NCI-H128 (cell line): Measurements from ENCODE around the gene NLRC5.
"Not testable (repeated sequence)": the region's sequence is repeated elsewhere in the genome, so short reads cannot be mapped to it uniquely, and the experiment has no call there.

ENCODE experiments used
- DNase-seq: peaks from one replicate; lab custom pipeline; 2025; ENCODE audit not compliant: unreplicated experiment; lab: John Stamatoyannopoulos, UW

The NLRC5 gene

GRCh38 chr16:57000271-57001025, 11.1 kb downstream of the NLRC5 start:
- DNase-seq = no peak

GRCh38 chr16:57001026-57001679, 11.8 kb downstream of the NLRC5 start:
- DNase-seq = no peak

DNA sequence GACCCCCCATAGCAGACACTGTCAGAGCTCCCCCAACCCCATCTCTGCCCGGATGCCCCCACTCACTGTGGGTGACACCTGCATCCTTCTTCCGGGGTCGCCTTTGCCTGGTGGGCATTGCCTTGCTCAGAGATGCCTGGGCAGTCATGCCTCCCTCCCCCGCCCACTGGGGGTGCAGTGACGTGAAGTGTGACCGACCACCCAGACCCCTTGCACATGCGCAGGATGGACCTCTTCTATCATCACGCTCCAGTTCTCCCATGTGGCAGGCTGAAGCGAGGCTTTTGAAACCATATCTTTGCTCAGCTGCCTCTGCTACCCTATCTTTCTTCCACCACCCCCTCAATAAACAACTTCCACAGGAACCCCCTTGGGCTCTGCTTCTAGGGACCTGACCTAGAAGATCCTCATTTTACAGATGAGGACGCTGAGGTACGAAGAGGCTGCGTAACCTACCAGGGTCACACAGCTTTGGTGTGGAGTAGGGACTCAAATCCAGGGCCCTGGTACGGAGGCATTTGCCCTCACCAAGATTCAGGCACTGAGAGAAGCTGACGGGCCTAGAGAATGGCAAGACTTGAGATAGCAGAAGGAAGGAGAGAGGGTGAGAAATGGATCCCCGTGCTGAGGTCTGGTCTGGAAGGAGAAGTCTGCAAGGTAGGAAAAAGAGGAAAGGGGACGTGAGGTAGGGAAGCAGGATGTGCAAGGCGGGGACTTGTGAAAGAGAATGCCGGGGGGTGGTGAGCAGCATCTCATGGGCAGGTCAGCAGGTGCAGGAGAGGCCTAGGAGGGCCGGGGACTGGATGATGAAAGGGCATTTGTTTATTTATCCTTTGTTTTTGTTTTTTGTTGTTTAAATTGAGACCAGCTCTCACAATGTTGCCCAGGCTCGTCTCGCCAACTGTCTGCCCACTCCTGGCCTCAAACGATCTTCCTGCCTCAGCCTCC, 14.4 kb downstream of the NLRC5 start:
- no peak for DNase-seq

- no peak for DNase-seq
These were observed 15.3 kb downstream of the NLRC5 start for GRCh38 chr16:57004387-57005250.

DNA sequence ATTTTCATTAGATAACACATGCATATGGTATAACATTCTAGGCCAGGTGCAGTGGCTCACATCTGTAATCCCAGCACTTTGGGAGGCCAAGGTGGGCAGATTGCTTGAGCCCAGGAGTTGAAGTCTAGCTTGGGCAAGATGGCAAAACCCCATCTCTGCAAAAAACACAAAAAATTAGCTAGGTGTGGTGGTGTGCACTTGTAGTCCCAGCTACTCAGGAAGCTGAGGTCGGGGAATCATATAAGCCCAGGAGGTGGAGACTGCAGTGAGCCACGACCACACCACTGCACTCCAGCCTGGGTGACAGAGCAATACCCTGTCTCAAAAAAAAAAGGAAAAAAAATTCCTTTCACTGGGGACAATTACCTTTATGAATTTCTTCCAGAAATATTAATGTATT, 16.2 kb downstream of the NLRC5 start:
- DNase-seq = not testable (repeated sequence)

DNA sequence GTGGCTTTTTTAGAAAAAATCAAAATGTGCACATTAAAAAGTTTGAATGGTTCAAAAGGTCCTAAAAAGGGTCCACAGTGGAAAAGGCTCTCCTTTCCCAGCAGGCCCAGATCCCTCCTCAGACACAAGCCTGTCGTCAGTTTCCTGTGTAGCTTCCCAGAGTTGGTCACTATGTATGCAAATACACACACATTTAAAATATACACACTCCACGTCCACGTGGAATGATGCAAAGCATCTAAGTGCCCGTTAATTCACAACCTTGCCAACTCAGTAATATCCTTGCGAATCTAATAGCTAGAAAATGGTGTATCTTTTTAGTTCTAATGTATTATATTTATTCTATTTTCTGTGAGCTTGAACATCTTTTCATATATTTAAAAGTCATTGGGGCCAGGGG, 17.7 kb downstream of the NLRC5 start:
- DNase-seq = no peak

DNA sequence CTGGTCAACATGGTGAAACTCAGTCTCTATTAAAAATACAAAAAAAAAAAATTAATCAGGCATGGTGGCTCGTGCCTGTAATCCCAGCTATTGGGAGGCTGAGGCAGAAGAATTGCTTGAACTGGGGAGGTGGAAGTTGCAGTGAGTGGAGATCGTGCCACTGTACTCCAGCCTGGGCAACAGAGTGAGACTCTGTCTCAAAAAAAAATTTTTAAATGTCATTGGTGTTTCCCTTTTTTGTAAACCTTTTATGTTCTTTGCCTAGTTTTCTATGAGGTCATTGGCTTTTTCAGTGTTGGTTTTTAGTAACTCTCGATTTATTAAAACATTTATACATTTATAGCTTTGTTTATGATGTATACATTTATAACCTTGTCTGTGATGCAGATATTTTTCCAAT, 18.2 kb downstream of the NLRC5 start:
- DNase-seq = no peak

DNA sequence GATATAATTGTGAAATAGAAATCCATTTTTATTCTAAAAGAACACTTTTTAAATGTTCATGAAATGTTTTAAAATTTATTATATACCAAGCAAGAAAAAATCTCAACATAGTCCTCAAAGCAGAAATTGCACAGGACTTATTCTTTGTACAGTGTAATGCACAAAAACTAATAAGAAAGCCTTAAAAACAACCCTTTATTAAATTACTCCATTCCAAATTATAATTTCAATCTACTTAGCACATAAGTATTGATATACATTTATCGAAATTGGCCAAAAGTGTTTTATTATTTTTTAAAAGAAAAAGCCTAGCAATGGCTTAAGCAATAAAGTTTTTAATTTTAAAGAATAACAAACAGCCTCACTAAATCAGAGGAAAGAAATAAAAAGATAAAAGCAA, 19.1 kb downstream of the NLRC5 start:
- no peak for DNase-seq

DNA sequence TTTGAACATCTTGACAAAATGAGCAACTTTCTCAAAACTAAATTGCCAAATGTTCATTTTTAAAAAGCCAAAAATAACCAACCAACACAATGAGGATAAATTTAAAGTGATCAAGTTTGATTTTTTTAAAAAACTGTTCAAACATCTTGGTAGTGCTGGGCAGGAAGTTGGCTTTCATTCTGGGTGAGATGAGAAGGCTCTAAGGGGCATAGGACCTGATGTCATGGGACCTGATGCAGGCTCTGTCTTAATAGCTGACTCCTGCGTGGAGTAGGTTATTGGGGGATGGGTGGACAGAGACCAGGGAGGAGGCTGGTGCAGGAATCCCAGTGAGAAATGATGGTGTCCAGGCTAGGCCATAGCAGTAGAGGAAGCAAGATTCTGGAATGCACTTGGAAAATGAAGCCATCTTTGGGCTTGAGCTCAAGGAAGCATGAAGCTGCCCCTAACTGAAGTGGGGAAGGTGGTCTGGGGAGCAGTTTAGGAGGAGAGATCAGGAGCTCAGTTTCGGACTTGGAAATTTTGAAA, 20.4 kb downstream of the NLRC5 start:
- no peak for DNase-seq

DNA sequence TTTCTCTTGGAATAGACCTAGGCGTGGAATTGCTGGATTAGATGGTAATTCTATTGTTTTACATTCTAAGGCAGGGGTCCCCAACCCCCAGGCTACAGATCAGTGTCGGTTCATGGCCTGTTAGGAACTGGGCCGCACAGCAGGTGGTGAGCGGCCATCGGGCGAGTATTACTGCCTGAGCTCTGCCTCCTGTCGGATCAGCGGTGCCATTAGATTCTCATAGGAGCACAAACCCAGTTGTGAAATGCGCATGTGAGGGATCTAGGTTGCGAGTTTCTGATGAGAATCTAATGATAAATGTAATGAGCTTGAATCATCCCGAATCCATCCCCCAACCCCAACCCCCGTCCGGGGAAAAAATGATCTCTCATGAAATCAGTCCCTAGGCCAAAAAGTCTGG, 23.0 kb downstream of the NLRC5 start:
- DNase-seq = no peak

GRCh38 chr16:57013229-57013628, 23.9 kb downstream of the NLRC5 start:
- DNase-seq = no peak

DNA sequence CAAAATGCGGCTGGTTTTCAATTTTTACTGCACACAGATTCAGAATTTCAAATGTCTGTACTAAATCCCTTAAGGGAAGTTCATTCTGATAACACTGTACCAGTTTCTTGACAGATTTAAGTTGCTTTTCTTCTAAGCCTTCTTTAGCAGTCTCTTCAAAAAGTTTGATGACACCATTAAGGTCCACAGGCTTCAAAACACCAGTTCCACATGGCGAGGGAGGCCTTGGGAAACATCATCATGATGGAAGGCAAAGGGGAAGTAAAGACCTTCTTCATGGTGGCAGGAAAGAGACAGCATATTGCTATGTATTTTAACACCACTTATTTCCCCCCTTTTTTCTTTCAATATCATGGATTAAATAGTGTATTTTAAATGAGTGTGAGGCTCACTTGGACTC, 24.5 kb downstream of the NLRC5 start:
- DNase-seq = no peak

DNA sequence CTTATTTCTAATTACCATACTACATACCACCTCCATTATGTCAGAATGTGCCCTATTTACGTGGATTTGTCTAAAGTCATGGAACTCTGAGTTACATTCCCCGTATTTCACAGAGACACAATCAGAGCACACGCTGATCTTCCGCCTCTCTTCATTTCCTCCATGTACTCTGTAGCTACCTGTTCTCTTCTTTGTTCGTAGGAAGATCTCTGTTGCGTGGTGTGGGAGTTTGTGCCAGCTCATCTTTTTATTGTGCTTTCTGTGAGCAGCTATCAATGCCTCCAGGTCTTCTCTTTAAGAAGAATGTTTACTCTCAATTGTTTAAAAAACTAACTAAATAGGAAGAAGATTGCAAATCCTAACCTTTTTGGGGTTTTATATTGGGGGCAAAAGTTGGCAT, 26.9 kb downstream of the NLRC5 start:
- DNase-seq = no peak

GRCh38 chr16:57016831-57017230, 27.5 kb downstream of the NLRC5 start:
- no peak for DNase-seq

DNA sequence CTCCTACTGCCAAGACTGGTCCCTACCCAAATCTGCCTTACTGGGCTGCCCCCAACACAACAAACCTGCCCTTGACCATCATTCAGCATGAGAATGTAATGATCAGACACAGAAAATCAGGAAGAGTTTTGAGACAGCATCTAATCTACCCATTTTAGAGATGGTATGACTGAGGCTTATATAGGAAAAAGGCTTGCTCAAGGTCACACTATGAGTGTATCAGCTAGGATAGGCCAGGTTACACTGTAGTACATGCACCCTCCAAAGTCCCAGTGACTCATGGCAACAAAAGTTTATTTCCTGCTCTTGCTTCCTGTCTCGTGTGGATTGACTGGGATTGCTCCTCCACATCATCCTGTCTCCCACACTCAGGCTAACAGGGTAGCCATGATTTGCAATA, 27.9 kb downstream of the NLRC5 start:
- no peak for DNase-seq

GRCh38 chr16:57019746-57020145, 30.4 kb downstream of the NLRC5 start:
- DNase-seq = no peak

- no peak for DNase-seq
These were observed 31.3 kb downstream of the NLRC5 start for GRCh38 chr16:57020651-57021050.

DNA sequence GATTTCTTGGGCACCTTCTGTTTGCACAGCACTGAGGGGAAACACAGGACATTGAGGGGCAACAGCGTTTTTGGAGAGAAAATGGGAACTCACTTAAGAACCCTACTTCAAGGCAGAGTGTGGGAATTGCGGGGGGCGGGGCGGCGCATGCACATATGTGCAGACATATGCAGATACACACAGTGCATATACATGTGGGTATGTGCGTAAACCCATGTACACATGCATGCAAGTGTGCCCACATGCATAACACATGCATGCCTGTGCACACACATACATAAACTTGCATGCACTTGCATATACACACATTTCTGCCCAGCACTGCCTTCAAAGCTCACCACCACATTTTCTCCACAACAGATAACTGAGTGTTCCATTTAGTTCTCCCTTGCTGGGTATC, 32.4 kb downstream of the NLRC5 start:
- DNase-seq = no peak

GRCh38 chr16:57022445-57022844, 33.1 kb downstream of the NLRC5 start:
- DNase-seq = no peak

- DNase-seq = no peak
These were observed 34.3 kb downstream of the NLRC5 start for GRCh38 chr16:57023541-57024249.
